Inflammatory macrophage (primary cell): ENCODE results near the gene SIM2.

Source experiments
- DNase-seq, 2 donors: peaks; one replicate each; pipeline ENCODE4 v3.0.0-alpha.2; 2020 to 2022

Gene SIM2

DNA sequence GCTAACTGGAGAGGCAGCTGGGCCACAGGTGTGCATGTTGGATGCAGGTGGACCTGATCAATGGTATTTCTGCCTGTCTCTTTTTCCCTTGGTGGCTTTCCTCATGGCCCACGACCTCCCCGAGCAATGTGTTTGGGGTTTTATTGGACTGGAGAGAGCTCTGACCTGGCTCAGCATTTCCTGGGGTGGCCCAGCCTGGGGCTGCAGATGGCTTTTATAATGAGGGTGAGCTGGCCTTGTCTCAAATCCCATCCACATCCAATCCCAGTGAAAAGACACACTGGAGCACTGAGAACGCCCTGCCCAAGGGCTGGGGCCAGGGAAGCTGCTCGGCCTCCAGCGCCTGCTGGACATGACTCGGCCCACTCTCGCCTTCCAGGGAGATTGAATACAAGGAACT is 44.1 kb downstream of the SIM2 start:
- no peak for DNase-seq

DNA sequence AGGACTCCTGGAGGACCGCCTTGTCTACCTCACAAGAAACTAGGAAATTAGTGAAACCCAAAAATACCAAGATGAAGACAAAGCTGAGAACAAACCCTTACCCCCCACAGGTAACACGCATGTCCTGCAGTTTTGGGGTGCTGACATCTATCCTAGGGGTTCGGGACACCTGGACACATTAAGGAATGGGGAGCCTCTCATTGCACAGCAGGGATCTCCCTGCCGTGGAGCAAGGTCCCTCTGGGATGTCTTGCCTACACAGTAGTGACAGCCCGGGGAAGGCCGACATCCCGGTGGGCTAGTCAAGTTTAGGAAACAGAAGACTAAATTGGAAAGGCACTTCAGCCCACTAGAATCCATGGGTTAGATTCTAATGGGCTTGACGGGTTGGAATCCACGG is 44.5 kb downstream of the SIM2 start:
- no peak for DNase-seq

GRCh38 chr21:36744190-36744559 is 45.3 kb downstream of the SIM2 start:
- no peak for DNase-seq

DNA sequence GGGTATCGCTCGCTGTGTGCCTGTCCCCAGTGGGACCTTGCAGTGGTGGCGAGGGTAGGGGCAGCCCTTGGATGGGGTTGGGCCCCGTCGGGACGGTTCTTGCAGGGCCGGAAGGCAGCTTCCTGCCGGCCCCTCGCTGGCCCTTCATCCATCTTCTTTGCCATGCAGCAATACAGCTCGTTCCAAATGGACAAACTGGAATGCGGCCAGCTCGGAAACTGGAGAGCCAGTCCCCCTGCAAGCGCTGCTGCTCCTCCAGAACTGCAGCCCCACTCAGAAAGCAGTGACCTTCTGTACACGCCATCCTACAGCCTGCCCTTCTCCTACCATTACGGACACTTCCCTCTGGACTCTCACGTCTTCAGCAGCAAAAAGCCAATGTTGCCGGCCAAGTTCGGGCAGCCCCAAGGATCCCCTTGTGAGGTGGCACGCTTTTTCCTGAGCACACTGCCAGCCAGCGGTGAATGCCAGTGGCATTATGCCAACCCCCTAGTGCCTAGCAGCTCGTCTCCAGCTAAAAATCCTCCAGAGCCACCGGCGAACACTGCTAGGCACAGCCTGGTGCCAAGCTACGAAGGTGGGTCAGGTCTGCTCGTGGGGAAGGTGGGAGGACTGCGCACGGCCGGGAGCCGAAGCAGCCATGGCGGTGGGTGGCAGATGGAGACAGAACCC is 45.8 kb downstream of the SIM2 start:
- DNase-seq, result no peak

GRCh38 chr21:36745459-36745858 is 46.5 kb downstream of the SIM2 start:
- no peak for DNase-seq

DNA sequence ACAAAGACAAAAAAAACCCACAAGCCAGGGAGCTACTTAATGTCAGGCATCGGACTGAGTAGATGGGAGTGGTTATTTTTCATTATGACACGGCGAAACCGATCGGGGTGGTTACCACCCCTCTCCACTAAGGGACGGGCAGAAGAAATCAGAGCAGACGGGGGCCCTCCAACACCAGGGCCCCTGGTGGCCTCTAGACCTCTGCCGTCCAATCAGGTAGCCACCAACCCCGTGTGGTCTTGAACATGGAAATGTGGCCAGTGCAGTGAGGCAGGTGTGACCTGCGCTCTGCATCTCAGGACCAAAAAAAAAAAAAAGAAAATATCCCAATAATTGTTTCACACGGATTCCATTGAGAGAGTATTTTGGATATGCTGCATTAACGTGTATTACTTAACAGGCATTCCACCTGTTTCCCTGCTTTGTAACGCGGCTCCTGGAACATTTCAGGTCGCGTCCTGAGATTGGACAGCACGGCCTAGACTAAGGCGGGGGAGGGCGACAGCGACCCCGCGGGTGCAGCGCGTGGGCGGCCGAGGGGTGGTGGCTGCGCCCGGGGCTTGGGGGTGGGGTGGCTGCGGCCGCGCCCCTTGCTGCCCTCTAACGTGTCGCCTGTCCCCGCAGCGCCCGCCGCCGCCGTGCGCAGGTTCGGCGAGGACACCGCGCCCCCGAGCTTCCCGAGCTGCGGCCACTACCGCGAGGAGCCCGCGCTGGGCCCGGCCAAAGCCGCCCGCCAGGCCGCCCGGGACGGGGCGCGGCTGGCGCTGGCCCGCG is 48.3 kb downstream of the SIM2 start:
- no peak for DNase-seq

- peak in 1 of 2 donors; percentile 27 for DNase-seq
These were observed 49.0 kb downstream of the SIM2 start for GRCh38 chr21:36747815-36748383.

DNA sequence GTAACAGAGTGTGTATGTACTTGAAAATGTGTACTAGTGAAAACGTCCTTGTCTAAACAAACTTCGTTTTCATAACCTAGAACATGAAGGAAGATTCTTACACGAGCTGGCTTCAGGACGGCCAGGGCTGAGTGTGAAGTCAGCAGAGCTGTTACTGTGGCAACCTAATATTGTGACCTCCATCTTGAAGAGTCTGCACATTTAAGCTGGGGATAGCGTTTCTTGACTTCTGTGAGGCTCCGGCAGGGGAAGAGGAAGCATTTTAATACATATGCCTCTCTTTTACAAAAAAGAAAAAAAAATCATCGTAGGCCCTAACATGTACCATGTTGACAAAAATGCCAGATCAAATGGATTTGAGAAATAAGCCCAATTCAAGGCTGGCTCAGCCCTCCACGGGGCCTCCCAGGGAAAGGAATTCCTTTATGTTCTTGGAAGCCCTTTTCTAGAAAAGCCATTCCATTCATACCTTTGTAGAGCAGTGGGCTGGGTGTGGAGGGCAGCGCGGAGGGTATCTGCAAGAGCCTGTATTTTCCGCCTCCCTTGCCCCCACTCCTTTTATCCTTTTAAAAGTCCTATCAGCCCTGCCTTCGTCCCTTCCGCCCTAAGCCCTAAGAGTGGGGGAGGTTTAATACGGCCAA is 51.1 kb downstream of the SIM2 start:
- no peak for DNase-seq

DNA sequence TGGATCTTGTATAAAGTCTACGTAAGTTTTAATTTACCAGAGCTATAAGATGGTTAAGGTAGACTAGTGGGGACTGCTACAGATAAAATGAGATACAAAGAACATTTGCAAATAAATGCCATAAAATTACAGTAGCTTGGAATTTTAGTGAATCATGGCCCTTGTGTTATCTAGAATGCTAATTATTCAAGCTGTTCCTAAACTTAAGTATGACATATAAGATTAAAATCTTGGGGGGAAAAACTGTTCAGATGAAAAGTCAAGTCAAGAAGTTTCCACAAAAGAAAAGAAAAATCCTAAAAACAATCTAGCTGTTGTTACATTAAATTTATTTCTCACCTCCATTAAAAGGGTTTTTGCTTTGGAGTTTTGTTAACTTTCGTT is 51.7 kb downstream of the SIM2 start:
- DNase-seq, result no peak

- no peak for DNase-seq
These were observed 52.5 kb downstream of the SIM2 start for GRCh38 chr21:36751383-36751782.

- no peak for DNase-seq
These were observed 54.6 kb downstream of the SIM2 start for GRCh38 chr21:36753556-36753955.

DNA sequence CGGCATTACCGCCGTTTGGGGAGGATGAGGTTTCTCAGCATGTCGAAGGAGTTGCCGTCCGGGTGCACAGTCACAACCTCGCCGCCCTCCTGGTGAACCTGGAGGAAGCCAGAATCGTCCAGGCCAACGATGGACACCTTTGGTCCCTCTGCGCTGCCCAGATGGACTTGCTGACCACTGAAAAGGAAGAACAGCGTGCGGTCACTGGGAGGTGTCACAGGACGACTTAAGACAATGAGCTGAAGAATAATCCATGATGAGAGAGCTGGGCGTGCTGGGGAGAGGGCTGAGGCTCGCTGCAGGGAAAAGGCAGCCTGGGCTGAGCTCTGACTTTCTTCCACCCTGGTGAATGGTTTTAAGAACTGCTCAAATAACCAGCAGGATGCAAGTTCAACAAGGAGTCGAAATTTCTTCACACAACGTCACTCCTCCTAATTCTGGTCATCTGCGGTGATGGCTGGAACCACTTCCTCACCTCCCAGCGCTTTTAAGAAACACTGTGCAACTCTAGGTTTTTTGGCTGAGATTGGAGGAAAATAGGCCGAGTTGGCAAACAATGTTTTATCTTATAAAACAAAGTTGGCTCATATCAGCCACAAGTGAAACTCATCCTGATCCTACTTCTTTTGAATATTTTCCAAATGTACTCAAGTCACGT is 55.5 kb downstream of the SIM2 start:
- DNase-seq, result no peak

GRCh38 chr21:36756527-36756926 is 57.6 kb downstream of the SIM2 start:
- DNase-seq, result no peak

- DNase-seq, result no peak
These were observed 58.3 kb downstream of the SIM2 start for GRCh38 chr21:36757196-36757595.

DNA sequence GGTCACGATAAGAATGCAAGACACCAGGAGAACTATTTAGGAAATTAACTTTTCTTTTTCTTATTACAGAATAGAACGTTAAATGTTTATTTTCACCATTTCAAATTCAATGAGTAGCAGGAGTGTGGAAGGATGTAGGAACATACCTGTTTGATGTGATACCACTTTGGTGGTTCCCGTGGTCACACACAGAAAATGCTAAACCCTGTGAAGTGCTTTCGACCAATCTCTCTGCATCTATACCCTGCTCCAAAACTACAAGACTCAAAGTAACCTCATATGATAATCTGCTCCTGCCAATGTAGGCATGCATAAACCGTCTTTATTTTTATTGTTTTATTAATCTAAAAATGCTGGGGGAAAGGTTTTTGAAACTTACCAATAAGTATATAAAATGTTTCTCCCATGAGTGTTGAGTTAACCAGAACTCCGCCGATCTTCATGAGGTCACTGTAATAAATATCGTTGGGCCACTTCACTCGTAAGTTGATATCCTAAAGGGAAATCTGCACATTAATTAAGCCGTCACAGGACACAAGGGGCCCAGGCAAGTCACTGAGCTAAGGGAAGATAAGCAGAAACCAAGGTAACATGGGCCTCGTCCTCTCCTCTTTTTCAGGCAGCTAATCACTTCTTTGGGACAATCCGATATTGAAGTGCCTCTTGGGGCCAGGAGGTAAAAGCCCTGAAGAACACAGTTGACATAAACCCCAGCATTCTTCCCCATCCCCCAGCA is 60.6 kb downstream of the SIM2 start:
- no peak for DNase-seq

- DNase-seq, result no peak
These were observed 62.8 kb downstream of the SIM2 start for GRCh38 chr21:36761685-36762084.

GRCh38 chr21:36762642-36763041 is 63.7 kb downstream of the SIM2 start:
- no peak for DNase-seq

- DNase-seq, result no peak
These were observed 64.4 kb downstream of the SIM2 start for GRCh38 chr21:36763305-36763704.

DNA sequence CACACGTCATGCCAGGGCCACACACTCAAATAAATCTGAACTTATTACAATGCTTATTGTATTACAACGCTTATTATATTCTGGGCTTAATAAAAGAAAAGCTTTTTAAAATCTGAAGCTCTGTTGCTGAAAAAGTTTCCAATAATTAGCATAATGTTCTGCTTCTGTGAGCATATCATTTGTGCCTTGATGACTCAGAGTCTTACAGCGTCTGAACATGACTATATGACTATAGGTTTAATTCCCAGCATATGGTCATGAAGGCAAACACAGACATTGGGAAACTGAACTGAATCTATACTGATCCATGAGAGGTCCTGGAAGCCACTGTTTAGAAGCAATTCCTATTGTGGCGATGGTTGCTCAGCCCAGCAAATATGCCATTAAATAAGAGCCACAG is 66.3 kb downstream of the SIM2 start:
- no peak for DNase-seq

- DNase-seq, result no peak
These were observed 67.6 kb downstream of the SIM2 start for GRCh38 chr21:36766511-36766910.

DNA sequence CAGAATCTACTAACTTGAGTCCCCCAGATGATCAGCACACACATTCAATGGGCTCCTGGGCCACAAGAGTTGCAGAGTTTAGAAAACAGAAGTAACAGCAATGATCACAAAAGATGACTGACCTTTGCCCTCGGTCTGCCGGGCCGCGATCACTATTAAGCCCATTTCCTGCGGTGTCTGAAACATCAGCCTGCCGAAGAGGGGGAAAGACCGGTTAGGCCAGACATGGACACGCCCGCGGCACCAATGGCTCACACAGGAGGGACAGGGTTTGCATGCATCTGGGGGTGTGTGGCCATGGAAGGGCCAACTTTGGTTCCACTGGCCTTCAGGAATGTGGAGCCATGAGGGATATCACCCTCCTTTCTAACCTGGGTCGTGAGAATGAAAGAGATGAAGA is 68.2 kb downstream of the SIM2 start:
- DNase-seq, result no peak

GRCh38 chr21:36768496-36768895 is 69.6 kb downstream of the SIM2 start:
- DNase-seq, result no peak
